HG03457 (cell line): ENCODE data around the gene SGO2.
"Not testable (repeated sequence)": the region's sequence is repeated elsewhere in the genome, so short reads cannot be mapped to it uniquely, and the experiment has no call there.

Experiments
- ATAC-seq: cut with Tn5 transposase; IDR thresholded peaks from one replicate; pipeline ENCODE4 v1.9.1; 2021; ENCODE audit warnings: moderate number of reproducible peaks; ENCODE audit not compliant: unreplicated experiment

Gene SGO2

DNA sequence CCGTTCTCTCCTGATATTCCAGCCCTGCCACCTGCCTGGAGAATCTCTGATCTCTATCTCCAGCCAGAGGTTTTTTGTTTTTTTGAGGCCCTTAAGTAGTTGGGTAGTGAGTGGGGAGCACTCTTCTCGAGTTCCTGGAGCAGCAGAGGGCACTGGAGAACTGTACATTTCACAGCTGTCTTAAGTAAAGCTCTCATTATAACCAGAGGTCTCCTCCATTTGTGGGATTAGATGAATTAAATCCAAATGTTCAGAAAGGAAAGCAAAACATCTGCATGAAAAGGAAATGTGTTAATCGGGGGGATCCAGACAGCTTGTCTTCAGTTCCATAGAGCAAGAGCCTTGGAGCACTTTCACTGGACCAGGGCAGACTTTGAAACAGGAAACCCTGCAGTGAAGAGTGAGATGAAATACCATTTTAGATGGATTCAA is 92.6 kb downstream of the SGO2 start:
- ATAC-seq = no peak

DNA sequence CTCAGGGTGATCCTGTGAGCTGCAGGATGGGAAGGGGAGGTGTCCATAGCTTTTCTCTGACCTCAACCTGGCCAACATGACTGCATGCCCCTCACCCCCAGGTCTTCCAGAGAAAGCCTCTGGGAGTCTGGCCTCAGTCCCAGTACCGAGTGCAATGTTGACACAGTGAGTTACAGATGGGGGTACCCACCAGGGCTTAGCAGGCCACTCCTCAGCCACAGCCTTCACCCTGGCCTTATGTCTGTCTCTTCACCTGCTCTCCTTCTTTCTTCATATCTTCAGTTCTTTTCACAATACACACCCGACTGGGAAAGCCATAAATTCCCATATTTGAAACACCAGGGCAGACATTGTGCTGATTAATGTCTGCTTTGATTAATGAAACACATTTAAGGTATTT is 93.3 kb downstream of the SGO2 start:
- ATAC-seq = no peak

DNA sequence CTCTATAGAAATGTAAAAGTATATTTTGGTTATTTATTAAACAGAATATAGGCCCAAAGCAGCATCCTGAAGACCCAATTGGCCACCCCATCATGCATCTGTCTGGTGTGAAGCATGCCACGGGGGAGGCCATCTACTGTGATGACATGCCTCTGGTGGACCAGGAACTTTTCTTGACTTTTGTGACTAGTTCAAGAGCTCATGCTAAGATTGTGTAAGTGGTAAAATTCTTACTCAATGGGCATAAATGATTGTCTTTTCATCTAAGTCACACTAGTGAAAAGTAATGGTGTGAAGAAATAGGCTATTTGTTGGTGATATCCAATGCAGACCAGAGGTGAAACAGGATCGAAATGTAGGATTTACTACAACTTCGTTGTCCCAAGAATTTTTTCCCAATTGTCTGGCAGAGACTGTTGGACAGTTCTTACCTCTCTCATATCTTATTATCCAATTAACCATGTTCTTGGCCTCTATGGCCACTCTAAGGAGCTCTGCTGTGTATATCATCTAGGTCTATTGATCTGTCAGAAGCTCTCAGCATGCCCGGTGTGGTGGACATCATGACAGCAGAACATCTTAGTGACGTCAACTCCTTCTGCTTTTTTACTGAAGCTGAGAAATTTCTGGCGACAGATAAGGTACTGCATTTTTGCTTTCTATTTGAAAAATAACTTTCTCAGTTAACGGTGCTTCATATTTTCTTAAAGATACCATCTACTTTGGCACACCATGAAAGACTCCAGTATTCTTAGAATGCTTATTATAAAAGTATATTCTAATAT is 94.8 kb downstream of the SGO2 start:
- no peak for ATAC-seq

DNA sequence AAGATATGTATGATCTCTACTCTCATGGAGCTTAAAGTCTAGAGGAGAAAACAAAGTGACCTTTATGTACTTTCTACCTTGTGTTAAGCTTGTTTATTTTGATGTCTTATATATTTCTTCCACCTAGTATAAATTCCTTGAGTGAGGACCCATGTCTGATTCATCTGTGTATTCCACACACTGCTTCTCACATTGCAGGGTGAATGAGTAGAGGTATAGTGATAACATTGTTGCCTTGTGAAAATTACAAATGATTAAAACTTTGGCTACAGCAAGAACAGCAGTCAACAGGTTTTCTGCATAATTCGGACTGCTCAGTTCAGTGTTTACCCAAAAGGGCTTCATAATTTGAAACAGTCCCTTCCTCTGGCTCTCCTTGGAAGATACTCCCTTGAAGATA is 96.1 kb downstream of the SGO2 start:
- no peak for ATAC-seq

DNA sequence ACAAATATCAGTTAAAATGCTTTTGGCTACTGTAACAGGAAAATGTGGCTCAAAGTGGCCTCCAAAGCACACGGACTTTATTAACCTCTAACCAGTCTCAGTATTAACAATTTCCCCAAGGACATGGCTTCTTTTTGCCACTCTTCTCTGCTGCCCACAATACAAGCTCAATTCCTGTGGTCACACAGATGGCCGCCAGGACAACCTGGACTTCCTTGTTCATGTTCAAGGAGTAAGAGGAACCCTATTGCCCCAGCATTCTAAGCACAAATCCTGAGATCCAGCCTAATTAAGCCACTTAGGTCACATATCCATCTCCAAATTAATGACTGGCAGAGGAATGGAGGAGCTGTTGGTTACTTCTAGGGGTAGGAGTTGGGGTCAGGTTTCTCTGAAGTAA is 98.0 kb downstream of the SGO2 start:
- ATAC-seq = no peak

DNA sequence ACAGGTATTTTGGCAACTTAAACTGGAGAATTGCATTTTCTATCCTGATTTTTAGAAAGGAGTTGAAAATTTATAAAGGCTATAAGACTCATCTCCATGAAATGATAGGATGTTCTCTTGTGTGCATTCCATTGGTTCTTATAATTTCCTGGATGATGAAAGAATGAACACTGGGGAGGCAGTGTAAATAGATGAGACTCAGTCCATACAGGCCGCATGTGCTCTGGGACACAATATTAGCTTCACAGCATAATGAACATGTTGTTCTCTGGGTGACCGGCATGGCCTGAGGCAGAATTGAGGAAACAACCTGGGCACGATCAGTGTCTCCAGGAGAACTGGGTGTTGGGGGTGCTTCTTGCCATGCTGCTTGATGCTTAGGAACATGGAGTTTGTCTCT is 98.7 kb downstream of the SGO2 start:
- no peak for ATAC-seq

DNA sequence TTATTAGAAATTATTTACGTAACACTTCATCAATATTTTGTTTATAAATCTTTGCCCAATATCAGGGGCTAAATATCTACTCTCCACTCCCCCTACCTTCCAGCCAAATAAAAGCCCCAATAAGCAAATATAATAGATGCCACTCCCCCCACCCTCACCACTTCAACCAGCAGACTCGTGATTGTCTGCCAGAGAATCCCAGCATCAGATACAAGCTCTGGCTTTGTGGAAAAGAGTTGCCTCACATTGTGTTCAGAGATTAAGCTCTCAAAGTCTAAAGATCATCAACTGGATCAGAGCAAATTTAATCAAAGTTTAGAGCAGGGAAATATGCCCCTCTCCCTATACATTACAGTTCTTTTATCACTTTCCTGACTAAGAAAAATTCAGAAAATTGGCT is 99.3 kb downstream of the SGO2 start:
- no peak for ATAC-seq

DNA sequence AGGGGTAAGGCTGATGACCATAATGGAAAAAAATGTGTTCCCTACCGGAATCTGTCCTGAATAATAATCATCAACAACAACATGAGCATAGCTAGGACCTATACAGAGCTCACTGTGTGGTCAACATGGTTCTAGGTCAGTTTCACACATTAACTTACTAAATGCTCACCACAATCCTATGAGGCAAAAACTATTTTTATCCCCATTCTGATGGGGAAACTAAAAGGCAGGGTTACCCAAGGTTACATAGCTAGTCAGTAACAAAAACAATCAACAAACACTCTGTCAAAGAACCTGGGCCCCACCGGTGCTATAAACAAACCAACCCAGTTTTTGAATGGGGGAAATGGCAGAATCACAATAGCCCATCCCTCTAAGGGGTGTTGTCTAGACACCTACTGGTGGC is 100.0 kb downstream of the SGO2 start:
- no peak for ATAC-seq

DNA sequence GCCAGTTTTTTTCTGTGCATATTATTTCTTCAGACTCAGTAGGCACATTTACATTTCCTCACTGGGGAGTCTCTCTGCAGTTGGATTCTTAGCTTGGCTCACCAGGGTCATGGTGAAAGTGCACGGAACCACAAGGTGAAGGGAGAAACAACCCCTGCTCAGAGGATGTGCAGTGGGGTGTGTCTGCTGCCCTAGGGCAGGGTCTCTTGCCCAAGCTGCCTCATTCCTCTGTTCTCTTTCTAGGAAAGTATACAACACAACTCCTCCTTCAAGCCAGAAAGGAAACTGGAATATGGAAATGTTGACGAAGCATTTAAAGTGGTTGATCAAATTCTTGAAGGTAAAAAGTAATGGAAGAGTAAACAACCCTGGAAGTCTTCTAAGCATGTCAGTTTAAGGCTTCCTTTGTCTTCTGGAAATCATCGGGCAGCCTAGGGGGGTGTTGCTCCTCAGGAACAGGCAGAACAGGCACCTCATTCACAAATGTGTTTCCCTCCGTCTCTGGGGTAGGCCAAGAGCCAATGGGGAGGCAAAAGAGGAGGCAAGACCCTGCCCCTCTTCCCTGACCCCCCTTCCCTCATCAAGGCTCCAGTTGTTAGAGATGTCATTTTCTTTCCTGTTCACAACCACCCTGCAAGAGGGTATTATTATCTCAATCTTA is 101.2 kb downstream of the SGO2 start:
- ATAC-seq = no peak

DNA sequence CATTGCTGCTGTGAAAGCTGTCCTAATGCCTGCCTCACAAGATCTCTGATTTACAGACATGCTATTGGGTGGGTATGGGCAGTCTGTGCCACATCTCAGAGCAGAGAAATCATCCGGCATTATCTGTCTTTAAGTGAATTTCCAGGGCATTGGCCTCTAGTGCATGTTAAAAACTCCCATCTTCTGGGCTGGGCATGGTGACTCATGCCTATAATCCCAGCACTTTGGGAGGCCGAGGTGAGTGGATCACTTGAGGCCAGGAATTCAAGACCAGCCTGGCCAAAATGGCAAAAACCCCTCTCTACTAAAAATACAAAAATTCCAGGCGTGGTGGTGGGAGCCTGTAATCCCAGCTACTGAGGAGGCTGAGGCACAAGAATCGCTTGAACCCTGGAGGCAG is 102.5 kb downstream of the SGO2 start:
- not testable (repeated sequence) for ATAC-seq

DNA sequence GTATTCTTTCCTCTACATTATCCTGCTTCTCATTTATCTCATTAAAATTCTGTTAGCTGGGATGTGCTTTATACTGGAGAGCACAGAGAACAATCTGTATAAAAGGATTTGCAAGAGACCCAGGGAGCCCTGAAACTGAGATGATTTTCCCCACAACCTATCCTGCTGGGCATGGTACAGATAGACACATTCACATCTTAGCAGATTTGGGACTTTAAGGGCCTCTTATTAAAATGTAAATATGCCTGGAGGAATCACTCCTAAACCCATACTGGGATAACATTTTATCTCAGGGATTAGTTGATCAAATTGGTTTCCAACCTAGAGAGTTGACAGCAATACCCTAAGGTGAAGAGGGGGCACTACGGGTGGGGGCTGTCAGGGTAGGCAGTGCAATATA is 105.3 kb downstream of the SGO2 start:
- no peak for ATAC-seq
